Uterus (tissue), 2 donors: ENCODE data around the gene SHOC2.

Experiments used
- POLR2A ChIP-seq, 2 donors: fragments of 450-650 bp; IDR thresholded peaks; one replicate each; pipeline ENCODE4 v1.6.1; 2016; ENCODE audit warnings: antibody characterized with exemption in 2 of 2, mild to moderate bottlenecking in 1 of 2, moderate library complexity in 1 of 2
- TF ChIP-seq, protein P1 (sequence below), 4 experiments: fragments of 200-600 bp in 2 of 4; fragments of 450-650 bp in 2 of 4; sonication (generic) in 2 of 4; IDR thresholded peaks; one replicate each; pipeline ENCODE4 v1.5.1; 2016 to 2019; ENCODE audit warnings: antibody characterized with exemption in 4 of 4, mild to moderate bottlenecking in 2 of 4, moderate library complexity in 1 of 4

DNA sequence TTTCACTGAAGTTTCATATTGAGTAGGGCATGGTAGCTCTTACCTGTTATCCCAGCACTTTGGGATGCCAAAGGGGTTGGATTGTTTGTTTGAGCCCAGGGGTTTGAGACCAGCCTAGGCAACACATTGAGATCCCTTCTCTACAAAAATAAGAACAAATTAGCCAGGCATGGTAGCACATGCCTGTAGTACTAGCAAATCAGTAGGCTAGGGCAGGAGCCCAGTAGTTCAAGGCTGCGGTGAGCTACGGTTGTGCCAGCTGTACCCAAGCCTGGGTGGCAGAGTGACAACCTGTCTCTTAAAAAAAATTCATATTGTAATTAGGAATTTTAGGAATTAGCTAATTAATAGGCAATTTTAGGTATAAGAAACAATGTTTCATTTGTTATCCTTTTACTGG is 18.4 kb upstream of the SHOC2 start:
- TF ChIP-seq, protein P1, sequence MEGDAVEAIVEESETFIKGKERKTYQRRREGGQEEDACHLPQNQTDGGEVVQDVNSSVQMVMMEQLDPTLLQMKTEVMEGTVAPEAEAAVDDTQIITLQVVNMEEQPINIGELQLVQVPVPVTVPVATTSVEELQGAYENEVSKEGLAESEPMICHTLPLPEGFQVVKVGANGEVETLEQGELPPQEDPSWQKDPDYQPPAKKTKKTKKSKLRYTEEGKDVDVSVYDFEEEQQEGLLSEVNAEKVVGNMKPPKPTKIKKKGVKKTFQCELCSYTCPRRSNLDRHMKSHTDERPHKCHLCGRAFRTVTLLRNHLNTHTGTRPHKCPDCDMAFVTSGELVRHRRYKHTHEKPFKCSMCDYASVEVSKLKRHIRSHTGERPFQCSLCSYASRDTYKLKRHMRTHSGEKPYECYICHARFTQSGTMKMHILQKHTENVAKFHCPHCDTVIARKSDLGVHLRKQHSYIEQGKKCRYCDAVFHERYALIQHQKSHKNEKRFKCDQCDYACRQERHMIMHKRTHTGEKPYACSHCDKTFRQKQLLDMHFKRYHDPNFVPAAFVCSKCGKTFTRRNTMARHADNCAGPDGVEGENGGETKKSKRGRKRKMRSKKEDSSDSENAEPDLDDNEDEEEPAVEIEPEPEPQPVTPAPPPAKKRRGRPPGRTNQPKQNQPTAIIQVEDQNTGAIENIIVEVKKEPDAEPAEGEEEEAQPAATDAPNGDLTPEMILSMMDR (IDR thresholded peaks at IDR 0.05) = no peak
- no peak for TF ChIP-seq POLR2A (IDR thresholded peaks at IDR 0.05)
